Colon (tissue), 2 donors: ENCODE measurements around the gene CHTF8.
A peak's percentile ranks its signal among the peaks of the same experiment; 100 is the strongest.
"Not testable (repeated sequence)": the region's sequence is repeated elsewhere in the genome, so short reads cannot be mapped to it uniquely, and the experiment has no call there.

ENCODE experiments used
- FAIRE-seq: peaks from 2 replicates; lab custom pipeline; 2012; peaks lifted over from hg19 to GRCh38; lab: Jason Lieb, UNC
- donor health status: control.
- donor health status: control.

Gene CHTF8, protein sequence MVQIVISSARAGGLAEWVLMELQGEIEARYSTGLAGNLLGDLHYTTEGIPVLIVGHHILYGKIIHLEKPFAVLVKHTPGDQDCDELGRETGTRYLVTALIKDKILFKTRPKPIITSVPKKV

DNA sequence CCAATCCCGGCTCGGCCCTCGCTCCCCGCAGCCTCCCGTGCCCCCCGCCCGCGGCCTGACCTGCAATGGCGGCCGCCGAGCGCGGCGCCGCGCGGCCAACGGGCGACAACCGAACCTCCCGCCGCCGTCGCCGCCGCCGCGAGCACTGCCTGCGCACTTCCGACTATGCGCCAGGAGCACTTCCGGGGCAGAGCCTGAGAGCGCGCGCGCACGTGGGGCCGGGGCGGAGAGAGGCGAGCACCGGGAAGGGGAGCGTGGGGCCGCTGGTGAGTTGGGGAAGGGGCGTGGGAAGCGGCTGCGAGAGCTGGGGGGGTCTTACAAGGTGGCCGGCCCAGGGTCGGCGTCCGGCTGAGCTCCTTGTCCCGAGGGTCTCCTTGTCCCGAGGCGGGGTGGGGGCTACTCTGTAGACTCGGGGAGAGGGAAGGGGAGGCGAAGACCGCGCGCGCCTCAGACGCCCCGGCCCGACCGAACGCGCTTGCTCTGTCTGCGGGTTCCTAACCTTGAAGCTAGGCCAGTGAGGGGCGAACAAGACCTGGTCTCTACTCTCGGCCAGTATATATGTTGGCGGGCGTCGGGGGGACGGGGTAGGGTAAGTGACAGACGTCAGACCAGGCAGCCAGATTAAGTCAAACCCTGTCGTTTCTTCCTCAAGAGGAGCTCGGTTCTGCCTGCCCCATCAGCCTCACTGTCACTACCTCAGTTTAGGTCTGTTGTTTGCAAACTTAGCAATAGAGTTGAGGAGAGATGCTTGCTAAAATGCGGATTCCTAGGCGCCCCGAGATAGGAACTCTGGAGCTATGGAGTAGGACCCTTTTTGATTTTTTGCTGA, at the start of gene CHTF8, which contains the start of gene UTP4:
TSS of gene CHTF8 (minus strand) at position 165 of the 829 bp plus-strand sequence. CDS start 11,130 bp downstream, outside the sequence.
TSS of gene UTP4 (plus strand) at position 226 of the 829 bp plus-strand sequence. CDS start 811 bp downstream, outside the sequence.
- FAIRE-seq, result no peak

DNA sequence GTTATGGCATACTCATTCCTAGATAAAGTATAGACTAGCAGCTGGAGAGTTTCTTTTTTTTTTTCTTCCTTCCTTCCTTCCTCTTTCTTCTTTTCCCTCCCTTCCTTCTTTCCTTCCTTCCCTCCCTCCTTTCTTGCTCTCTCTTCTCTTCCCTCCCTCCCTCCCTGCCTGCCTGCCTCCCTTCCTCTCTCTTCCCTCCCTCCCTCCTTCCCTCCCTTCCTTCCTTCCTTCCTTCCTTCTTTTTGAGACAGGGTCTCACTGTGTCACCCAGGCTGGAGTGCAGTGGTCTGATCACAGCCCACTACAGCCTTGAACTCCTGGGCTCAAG, 47.6 kb upstream of the CHTF8 start:
- no peak for FAIRE-seq

DNA sequence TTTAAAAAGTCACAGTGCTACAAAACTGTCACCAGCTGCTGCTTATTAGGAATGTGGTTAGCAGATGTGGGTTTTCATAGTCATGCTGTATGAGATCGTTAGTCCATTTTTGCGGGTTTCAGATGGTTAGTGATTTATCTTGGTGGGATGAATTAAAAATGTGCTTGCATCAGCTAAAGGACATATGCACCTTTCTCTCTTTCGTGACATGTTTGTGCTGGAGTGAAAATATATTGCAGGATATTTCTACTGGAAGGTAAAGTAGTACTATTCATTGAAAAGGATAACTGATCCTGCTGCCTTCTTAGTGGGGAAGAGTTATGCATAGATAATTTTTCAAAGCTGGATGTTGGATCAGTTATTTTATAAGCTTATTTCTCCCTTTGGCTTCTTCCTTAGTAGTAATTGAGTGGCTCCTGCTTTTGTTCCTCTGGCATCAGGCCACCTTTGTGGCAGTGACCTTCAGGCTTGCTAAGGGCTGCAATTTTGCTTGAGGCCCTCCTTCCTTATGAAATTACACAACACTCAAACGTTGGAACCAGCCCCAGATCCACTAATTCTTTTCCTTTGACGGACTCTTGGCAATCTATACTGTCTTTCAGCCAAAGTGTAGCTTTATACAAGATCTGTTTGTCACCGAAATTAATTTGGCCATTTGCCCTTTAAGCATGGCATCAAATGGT, 47.1 kb upstream of the CHTF8 start:
- FAIRE-seq, result no peak

DNA sequence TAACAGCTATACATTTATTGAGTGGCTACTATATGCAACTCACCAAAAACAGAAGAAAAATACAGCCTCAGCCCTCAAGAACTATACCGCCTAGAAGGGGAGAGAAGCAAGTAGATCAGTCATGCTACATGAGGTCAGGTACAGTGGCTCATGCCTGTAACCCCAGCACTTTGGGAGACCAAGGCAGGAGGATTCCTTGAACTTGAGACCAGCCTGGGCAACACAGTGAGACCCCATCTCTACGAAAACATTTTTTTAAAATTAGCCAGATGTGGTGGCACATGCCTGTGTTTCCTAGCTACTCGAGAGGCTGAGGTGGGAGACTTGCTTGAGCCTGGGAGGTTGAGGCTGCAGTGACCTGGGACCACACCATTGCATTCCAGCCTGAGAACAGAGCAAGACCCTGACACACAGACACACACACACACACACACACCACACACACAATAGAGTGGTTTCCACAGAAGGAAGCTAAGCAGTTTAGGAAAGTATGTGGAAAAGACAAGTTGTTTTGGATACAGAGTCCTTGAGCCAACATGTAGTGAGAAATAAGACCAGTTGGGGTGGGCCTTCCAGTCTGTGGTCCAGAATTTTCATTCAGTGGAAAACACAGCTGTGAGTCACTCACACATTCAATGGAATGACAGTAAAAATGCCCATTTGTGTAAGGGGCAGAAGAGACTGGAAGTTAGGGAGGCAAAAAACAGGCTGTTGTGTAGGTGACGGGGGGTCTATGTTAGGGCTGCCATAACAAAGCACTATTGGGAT, 43.8 kb upstream of the CHTF8 start:
- no peak for FAIRE-seq

DNA sequence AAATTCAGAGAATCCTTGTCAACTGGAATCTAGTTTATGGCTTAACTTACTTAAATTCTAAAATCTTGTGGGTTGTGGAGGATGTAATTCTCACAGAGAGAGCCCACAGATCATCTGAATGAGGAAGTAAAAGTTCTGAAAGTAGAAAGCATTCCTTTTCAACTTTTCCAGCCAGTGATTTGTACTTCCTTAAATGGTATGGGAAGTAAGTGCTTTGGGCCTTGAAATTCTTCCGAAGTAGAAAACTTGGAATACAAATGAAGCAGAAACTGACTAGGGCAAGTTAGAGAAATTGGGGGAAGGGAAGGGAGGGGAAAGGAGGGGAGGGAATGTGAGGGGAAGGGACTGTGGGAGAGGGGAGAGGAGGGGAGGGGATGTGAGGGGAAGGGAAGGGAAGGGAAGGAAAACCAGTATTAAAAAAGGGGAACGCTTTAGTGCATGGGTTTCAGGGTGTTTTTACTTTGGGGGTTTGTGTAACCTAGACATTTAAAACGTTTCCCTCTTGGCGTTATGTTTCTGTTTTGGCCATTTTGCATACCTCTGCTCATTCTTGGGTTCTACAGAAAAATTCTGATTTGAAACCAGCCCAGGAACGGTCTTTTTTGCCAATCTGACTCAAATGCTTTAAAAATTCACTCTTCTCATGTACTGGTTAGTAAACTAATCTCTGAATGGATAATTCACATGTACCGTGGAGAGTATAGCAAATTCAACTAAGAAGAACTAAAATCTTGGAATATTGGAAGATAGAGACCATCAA, 39.1 kb upstream of the CHTF8 start:
- FAIRE-seq, result no peak

DNA sequence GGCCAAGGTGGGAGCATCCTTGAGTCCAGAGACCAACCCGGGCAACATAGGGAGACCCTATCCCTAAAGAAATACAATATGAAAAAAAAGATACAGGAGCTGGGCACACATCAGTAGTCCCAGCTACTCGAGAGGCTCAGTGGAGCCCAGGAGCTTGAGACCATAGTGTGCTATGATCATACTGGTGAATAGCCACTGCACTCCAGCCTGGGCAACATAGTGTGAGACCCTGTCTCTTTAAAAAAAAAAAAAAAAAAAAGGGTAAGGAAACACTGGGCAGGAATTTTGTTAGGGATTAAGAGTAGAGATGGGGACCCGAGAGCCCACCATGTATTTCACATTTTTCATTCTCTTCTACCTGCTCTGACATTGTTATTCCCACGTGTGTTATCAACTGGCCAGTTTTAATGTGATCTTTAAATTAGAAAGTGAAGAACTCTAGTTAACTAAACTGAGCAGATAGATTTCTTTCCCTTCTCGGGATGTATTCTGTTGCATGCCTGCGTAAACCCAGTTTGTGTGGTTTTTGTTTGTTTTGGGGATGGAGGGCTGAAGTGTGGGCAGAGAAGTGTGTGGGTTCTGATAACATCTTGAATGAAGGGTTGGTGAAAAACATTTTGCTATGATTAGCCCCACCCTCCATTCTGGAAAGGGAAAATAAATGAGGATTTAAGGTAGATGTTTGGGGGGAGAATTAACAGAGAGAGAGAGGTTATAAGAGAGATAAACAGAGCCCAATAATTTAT, 37.4 kb upstream of the CHTF8 start:
- no peak for FAIRE-seq

DNA sequence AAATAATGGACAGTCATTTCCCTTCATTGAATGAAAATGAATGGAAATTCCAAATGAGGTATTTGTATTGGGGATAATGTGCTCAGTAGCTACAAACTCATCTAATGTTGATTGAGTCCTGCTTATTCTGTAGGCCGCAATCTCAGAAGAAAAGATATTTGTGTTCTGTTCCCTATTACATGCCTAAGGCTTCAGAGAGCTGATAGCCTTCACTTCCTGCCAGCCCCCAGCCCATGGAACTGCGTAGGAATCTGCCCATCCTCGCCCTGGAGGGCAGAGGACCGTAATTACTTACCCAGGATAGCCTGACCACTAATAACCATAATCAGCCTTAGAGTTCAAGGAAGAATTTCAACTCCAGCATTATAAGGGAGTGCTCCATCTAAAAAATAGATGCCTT, 36.7 kb upstream of the CHTF8 start:
- no peak for FAIRE-seq

DNA sequence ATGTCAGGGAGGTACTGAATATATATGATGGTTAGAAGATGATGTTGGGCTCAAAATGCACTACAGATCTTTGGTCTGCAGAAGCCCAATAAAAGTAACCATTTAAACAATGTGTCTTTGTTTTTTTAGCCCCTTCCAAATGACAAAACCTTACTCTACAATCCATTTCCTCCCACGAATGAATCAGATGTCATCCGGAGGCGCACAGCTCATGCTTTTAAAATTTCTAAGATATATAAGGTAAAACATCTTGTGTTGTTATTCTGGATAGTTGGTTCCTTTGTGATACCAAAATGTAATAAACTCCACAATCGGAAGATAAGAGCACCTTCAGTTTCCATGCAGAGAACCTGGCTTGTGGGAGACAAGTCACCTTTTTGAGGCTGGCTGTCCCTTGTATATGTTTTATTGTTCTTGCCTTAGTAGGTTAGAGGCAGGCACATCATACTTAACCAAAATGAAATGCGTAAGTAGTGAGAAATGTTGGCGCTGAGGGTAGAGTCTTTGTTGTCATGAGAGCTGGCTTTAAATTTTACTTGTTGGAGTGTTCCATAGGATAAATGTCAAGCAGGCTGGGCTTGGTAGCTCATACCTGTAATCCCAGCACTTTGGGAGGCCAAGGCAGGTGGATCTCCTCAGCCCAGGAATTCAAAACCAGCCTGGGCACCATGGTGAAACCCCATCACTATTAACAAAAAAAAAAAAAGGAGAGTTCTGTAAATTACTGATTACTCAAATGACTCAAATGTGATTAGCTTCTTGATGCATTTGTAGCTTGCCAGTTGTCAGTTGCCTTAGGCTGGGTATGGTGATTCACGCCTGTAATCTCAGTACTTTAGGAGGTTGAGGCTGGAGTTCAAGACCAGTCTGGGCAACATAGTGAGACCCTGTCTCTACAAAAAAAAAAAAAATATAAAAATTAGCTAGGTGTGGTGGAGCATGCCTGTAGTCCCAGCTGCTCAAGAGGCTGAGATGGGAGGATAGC, 34.9 kb upstream of the CHTF8 start:
- no peak for FAIRE-seq

DNA sequence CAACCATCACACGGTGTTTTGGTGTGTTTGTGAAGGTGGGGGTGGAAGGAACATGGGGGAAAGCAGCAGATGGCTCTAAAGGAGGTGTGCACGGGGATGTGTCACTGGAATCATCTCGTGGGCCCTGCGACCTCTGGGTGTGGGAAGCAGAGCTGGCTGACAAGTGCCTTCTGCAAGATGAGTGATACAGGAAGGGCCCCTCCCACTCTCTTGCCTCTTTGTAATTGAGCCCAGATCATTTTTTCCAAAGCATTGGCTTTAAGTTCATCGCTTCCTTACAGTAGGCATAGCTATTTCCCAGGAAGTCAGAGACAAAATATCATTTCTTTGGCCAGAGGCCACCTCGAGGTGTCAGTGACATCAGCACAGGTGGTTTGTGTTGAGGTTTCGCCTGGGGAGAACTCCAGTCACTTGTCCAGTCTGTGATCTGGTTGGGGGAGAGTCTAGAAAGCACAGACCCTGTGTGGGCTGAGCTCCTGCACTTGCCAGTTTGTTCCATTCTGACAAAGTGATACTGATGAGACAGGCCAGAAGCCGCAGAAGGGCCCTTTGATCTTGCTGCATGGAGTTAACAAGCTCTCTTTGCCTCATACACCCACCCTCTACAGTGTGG, 33.9 kb upstream of the CHTF8 start:
- no peak for FAIRE-seq

DNA sequence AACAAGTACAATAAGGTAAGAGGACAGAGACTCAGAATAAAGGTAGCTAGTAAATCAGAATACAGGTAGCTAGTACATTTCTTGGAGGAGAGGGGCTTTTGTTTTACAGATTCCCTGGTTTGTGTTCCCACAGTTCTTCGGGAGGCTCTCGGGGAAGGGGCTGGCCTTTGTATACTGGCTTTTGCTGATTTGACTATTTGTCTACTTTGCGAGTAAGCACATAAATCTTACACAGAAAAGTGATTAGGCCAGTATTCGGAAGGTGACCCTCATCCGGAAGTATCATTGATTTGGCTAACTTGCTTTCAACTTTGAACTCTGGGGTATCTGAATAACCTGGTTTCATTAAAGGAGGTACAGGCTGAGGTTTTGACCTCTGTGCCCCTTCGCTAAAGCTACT, 33.2 kb upstream of the CHTF8 start:
- FAIRE-seq, result no peak

DNA sequence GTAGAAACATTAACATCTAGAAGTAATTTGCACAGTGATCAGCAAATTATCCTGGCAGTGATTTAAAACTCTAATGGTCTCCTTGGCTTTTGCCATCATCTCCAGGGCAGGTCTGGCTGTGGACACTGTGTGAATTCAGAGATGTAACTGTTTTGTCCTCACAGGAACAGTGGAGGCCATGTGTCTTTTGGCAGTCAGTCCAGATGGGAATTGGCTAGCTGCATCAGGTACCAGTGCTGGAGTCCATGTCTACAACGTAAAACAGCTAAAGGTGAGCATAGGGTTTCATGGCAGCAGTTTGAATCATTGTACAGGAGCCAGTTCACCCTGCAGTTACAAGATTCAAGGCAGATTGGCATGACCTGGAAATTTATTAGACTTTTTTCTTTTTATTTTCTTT, 27.8 kb upstream of the CHTF8 start:
- FAIRE-seq, result no peak

DNA sequence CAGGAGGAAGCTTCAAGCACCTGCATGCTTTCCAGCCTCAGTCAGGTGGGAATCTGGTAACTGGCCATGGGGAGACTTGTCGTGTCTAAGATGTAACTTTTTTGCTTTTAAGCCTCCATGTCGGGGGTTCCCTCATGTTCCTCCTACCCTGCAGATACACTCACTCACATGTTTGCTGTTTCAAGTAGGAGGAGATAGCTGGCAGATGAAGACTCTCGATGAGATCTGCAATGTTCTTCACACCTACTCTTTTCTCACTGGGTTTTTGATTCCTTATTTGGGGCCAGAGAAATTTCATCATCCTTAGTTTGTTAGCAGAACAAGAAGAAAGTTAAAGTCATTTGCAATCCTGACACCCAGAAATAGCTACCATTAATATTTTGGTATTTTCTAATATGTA, 24.8 kb upstream of the CHTF8 start:
- no peak for FAIRE-seq

DNA sequence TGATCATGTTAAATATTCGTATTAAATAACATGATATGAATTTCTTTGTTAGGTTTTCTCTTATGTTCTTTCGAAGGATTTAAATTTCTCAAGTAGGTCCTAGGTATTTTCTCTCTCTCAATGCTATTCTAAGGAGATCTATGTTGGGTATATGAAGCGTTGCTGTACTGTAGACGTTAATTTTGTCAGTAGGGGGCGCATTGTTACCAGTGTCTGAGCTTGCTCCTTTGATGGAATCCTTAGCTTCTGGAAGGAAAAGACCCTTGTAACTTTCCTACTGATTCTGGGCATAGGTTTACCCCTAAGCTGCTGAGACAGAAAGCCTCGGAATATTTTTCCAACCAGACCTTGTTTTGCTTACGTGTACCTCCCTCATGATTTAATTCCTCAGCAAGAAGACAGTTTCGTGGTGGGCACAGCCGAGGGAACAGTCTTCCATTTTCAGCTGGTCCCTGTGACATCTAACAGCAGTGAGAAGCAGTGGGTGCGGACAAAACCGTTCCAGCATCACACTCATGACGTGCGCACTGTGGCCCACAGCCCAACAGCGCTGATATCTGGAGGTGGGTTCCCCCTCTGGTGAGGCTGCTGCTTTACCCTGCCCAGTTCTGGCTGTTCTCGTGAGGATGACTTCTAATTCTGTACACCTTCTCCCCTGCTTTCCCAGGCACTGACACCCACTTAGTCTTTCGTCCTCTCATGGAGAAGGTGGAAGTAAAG, 17.9 kb upstream of the CHTF8 start:
- FAIRE-seq, result peak; percentile 14

DNA sequence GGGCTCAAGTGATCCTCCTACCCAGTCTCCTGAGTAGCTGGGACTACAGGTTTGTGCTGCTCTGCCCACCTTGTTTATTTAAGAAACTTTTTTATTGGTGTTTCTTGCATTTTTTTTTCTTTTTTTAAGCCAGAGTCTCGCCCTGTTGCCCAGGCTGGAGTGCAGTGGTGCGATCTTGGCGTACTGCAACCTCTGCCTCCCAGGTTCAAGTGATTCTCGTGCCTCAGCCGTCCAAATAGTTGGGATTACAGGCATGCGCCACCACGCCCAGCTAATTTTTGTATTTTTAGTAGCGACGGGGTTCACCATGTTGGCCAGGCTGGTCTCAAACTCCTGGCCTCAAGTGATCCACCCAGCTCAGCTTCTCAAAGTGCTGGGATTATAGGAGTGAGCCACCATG, 17.2 kb upstream of the CHTF8 start:
- FAIRE-seq, result not testable (repeated sequence)

DNA sequence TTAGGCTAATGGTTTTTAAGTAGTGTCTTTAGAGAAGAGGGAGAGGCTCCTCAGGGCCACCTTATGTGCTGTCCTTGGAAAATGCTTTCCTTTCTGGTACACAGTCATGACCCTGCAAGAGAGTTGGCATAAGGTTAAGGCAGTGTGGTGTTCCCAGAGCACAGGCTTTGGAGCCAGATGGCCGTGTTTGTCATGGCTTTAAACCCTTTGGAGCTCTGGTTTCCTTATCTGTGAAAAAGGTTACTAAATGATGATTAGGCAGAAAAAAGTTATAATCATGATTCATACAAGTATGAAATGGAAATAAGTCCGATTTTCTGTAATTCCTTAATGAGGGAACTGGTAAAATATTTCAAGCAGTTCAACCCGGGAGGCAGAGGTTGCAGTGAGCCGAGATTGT, 13.3 kb upstream of the CHTF8 start:
- no peak for FAIRE-seq

DNA sequence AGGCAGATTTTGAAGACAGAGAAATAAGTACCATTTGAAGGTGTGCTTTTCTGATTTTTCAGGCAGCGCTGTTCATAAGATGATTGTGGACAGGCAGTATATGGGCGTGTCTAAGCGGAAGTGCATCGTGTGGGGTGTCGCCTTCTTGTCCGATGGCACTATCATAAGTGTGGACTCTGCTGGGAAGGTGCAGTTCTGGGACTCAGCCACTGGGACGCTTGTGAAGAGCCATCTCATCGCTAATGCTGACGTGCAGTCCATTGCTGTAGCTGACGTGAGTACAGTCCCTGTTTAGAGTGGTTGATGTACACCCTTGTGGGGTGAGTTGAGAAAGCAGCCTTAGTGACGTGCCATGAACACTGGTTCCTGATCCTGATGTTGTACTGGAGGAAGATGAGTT, 10.7 kb upstream of the CHTF8 start:
- no peak for FAIRE-seq

DNA sequence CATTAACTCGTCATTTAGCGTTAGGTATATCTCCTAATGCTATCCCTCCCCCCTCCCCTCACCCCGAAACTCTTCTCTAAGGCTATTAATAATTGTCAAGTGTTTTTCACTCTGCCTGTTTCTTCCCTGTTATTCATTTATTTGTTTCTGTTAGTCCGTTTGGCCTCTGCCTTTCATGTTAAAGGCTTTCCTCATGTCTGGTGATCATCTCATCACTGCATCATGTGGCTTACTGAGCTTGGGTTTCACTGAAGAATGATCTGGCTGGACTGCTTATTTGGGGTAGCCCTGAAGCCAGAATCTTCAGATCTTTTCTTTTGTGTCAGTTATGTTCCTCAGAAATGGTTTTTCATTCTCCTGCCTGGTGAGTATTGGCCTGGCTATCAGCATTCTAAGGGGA, 9.5 kb upstream of the CHTF8 start:
- FAIRE-seq, result no peak

DNA sequence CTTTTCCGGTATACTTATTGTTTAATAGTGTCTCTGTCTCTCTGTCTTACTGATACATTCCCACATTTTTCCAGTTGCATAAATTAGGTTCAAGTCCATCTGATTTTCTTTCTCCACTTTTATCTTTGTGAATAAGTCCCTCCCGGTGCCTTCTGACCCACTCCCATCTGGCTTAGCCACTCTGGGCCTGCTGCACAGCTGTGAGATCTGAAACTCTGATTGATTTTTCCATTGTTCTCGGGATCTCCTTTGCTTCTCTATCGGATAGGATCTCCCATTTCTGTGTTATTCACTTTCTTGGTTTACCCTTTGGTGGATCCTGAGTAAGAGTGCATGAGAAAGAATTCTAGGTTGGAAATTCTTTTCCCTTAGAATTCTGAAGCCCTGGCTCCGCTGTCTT, 8.6 kb upstream of the CHTF8 start:
- FAIRE-seq, result no peak

DNA sequence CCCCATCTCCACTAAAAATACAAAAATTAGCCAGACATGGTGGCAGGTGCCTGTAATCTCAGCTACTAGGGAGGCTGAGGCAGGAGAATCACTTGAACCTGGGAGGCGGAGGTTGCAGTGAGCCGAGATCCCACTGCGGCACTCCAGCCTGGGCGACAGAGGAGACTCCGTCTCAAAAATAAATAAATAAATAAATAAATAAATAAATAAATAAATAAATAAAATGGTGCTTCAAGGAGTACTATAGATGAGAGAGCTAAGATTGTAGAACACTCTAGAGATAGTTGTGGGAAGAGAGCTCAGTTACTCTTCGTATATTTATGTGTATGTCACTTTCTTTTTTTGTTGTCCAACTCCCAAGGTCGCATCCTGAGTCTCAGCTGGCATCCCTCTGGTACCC, 7.1 kb upstream of the CHTF8 start:
- not testable (repeated sequence) for FAIRE-seq
